HepG2 (cell line): ENCODE data around the gene SSC4D. TPM values are rescaled to one million over a fixed set of nuclear protein-coding genes. Genes with fewer than 3 reads are reported as not detected.

Experiments used
- ATAC-seq: fragments of 200-7000 bp; cut with Tn5 transposase; 3 replicates; pipeline ENCODE4 v1.9.1; 2020; ENCODE audit warnings: mild to moderate bottlenecking, moderate library complexity
- BruUV-seq: library from RNA; stranded (reverse); fragments of 400-500 nt; replicated peaks from 2 replicates; lab custom pipeline; 2021; lab: Mats Ljungman, UMichigan
- CTCF ChIA-PET: fragments of 300-600 bp; formaldehyde crosslinking; extraction: SDS; loops from one replicate; lab custom pipeline; 2021; ENCODE audit warnings: low total read pairs, inconsistent platforms, low intra/inter-chr PET ratio; lab: Yijun Ruan, JAX
- POLR2A ChIA-PET: fragments of 350-600 bp; sonication (Branson Sonifier 250); formaldehyde crosslinking; loops from one replicate; lab custom pipeline; 2020; ENCODE audit warnings: antibody characterized with exemption, inconsistent platforms; lab: Yijun Ruan, JAX
- DNase-seq: peaks from one replicate; pipeline ENCODE4 v3.0.0-alpha.2; 2015; ENCODE audit warnings: low spot score
- FAIRE-seq: peaks from 3 replicates; lab custom pipeline; 2011; peaks lifted over from hg19 to GRCh38; lab: Jason Lieb, UNC
- H2AFZ ChIP-seq: one replicate; pipeline ENCODE4 v1.6.1; 2011; ENCODE audit warnings: low read length, inconsistent platforms
- H3K27ac ChIP-seq: fragments of 300-600 bp; 3 replicates; pipeline ENCODE4 v1.8.0; 2011; ENCODE audit warnings: mixed run types, mild to moderate bottlenecking, mixed read lengths, low read length, inconsistent platforms; ENCODE audit not compliant: insufficient read depth; ENCODE audit errors: extremely low read length
- H3K27me3 ChIP-seq, 2 experiments: fragments of 200-600 bp in 1 of 2; 2 replicates in 1 of 2; 3 replicates in 1 of 2; pipeline versions ENCODE4 v1.6.0 to v1.8.0; 2011; ENCODE audit warnings: low read length in 2 of 2, mild to moderate bottlenecking in 2 of 2, moderate library complexity in 2 of 2, inconsistent platforms in 1 of 2; ENCODE audit not compliant: insufficient read depth in 2 of 2, control insufficient read depth in 1 of 2
- H3K36me3 ChIP-seq, 2 experiments: fragments of 200-600 bp in 1 of 2; replicated peaks in 1 of 2; 2 replicates in 1 of 2; 3 replicates in 1 of 2; pipeline versions ENCODE4 v1.5.1 to v1.8.0; 2011; ENCODE audit warnings: low read length in 2 of 2, inconsistent platforms in 1 of 2; ENCODE audit not compliant: insufficient read depth in 2 of 2, control insufficient read depth in 1 of 2
- H3K4me1 ChIP-seq: 2 replicates; pipeline ENCODE4 v1.5.1; 2012; ENCODE audit warnings: low read length, inconsistent platforms; ENCODE audit not compliant: insufficient read depth
- H3K4me2 ChIP-seq: 2 replicates; pipeline ENCODE4 v1.6.0; 2011; ENCODE audit warnings: low read depth, low read length, inconsistent platforms
- H3K4me3 ChIP-seq, 3 experiments: fragments of 200-600 bp in 1 of 3; sonication (generic), shearing (Covaris generic) in 1 of 3; replicated peaks in 1 of 3; 2 replicates each; pipeline ENCODE4 v1.5.1; 2011 to 2016; ENCODE audit warnings: low read length in 3 of 3, inconsistent platforms in 2 of 3, low read depth in 2 of 3, mild to moderate bottlenecking in 2 of 3, control low read depth in 1 of 3, mixed read lengths in 1 of 3; ENCODE audit not compliant: insufficient read depth in 1 of 3
- H3K79me2 ChIP-seq: one replicate; pipeline ENCODE4 v1.6.1; 2011; ENCODE audit warnings: low read length, inconsistent platforms; ENCODE audit not compliant: insufficient read depth
- H3K9ac ChIP-seq: 2 replicates; pipeline ENCODE4 v1.6.0; 2011; ENCODE audit warnings: mild to moderate bottlenecking, low read depth, low read length, inconsistent platforms; ENCODE audit not compliant: insufficient read depth
- H3K9me3 ChIP-seq: 2 replicates; pipeline ENCODE4 v1.5.1; 2012; ENCODE audit warnings: mild to moderate bottlenecking, low read length
- H4K20me1 ChIP-seq: 2 replicates; pipeline ENCODE4 v1.6.0; 2011; ENCODE audit warnings: inconsistent platforms, mild to moderate bottlenecking, low read length, moderate library complexity; ENCODE audit not compliant: insufficient read depth
- BATF2 ChIP-seq: sonication (generic); formaldehyde crosslinking; IDR thresholded peaks from 2 replicates; pipeline ENCODE4 v1.8.0; 2022; ENCODE audit warnings: mild to moderate bottlenecking, missing genetic modification reagents, moderate library complexity
- ETV5 ChIP-seq: IDR thresholded peaks from 2 replicates; pipeline ENCODE4 v1.6.1; 2018; ENCODE audit warnings: missing biosample characterization, missing genetic modification reagents, inconsistent platforms, borderline replicate concordance
- FOXP4 ChIP-seq: sonication (generic); formaldehyde crosslinking; IDR thresholded peaks from 2 replicates; pipeline ENCODE4 v1.4.0; 2020; ENCODE audit warnings: missing genetic modification reagents
- LBX2 ChIP-seq: sonication (generic); formaldehyde crosslinking; IDR thresholded peaks from 2 replicates; pipeline ENCODE4 v1.5.0; 2020; ENCODE audit warnings: missing genetic modification reagents, mild to moderate bottlenecking, borderline replicate concordance
- NFIB ChIP-seq: sonication (generic); formaldehyde crosslinking; IDR thresholded peaks from 2 replicates; pipeline ENCODE4 v1.9.0; 2021; ENCODE audit warnings: missing genetic modification reagents, mild to moderate bottlenecking, borderline replicate concordance
- POLR2AphosphoS2 ChIP-seq: IDR thresholded peaks from 2 replicates; pipeline ENCODE4 v1.6.1; 2011; ENCODE audit warnings: low read depth, low read length, improper control_type of control experiment
- SNAPC5 ChIP-seq: sonication (generic); formaldehyde crosslinking; IDR thresholded peaks from 2 replicates; pipeline ENCODE4 v1.8.1; 2023; ENCODE audit warnings: mild to moderate bottlenecking, missing genetic modification reagents, borderline replicate concordance
- ZBTB44 ChIP-seq: sonication (generic); formaldehyde crosslinking; IDR thresholded peaks from 2 replicates; pipeline ENCODE4 v1.4.0; 2020; ENCODE audit warnings: missing genetic modification reagents
- ZNF180 ChIP-seq: sonication (generic); formaldehyde crosslinking; IDR thresholded peaks from 2 replicates; pipeline ENCODE4 v1.4.0; 2020; ENCODE audit warnings: low read depth, missing genetic modification reagents, borderline replicate concordance
- ZNF484 ChIP-seq: sonication (generic); formaldehyde crosslinking; IDR thresholded peaks from 2 replicates; pipeline ENCODE4 v1.5.1; 2020; ENCODE audit warnings: mild to moderate bottlenecking, low read depth, missing genetic modification reagents, borderline replicate concordance
- ZNF609 ChIP-seq: sonication (generic); formaldehyde crosslinking; IDR thresholded peaks from 2 replicates; pipeline ENCODE4 v1.4.0; 2020; ENCODE audit warnings: mild to moderate bottlenecking, missing genetic modification reagents, borderline replicate concordance
- ZNF724P ChIP-seq: sonication (generic); formaldehyde crosslinking; IDR thresholded peaks from 2 replicates; pipeline ENCODE4 v1.8.0; 2022; ENCODE audit warnings: missing genetic modification reagents, borderline replicate concordance
- ZSCAN30 ChIP-seq: sonication (generic); formaldehyde crosslinking; IDR thresholded peaks from 2 replicates; pipeline ENCODE4 v1.5.0; 2020; ENCODE audit warnings: mild to moderate bottlenecking, missing genetic modification reagents
- WGBS: methylation state at CpG from one replicate; pipeline ENCODE4 v1.1.6; 2017; ENCODE audit warnings: low lambda C conversion rate; 5-methylcytosine and 5-hydroxymethylcytosine counted together
- in situ Hi-C: cut with HindIII; loops from 2 replicates; pipeline ENCODE4 v1.10.0; 2017; ENCODE audit warnings: low pct_unique_long_range_greater_than_20kb; ENCODE audit not compliant: extremely low pct_ligation_motif_present
- intact Hi-C: fragments of 100-400 bp; cut with micrococcal nuclease; formaldehyde crosslinking; loops from one replicate; pipeline ENCODE4 v1.10.0; 2022; ENCODE audit not compliant: unreplicated experiment
- polyA plus RNA-seq, 8 experiments: library from polyadenylated mRNA; depleted of rRNA in 3 of 8; stranded (reverse) in 7 of 8; unstranded in 1 of 8; fragments of >200 nt; fragmentation: Illumina TruSeq in 4 of 8; extraction: Trizol in 4 of 8; gene quantifications; 2 replicates each; pipeline versions ENCODE4 v1.2.1 to v1.2.3, GENCODE V29; 2011 to 2016; ENCODE audit warnings: low read depth in 4 of 8, missing spikeins in 1 of 8, mixed read lengths in 1 of 8; ENCODE audit not compliant: insufficient read depth in 1 of 8
- total RNA-seq, 5 experiments: library from RNA; depleted of rRNA; stranded (reverse); fragments of >200 nt; fragmentation: Illumina TruSeq; extraction: Trizol; gene quantifications; 2 replicates each; pipeline ENCODE4 v1.2.3, GENCODE V29; 2016; ENCODE audit warnings: low read depth in 1 of 5

Gene SSC4D
- total and polyA plus RNA-seq, 2 of the 13 experiments (the other 11 are each of a cell fraction or from before 2014, with no cell fraction given) = 33.3 to 63.8 TPM

GRCh38 chr7:76343294-76343930 is 66.1 kb downstream of the SSC4D start:
- BruUV-seq = no TSS peak
- no peaks in the 10 kb centered on the region for H3K9me3 ChIP-seq
- no peak overlapping the region for H3K9ac ChIP-seq
- peak overlapping the region; percentile 58 for H3K27ac ChIP-seq
- in situ Hi-C loops = no loop called here
- ChIA-PET CTCF (no interaction called here), POLR2A (interaction anchor here (0.6 kb wide), 1 partner anchor 15 kb away, joined by 6 read pairs; the partner anchor contains the start of gene YWHAG)
- peaks cover 37% of the 10 kb centered on the region for H4K20me1 ChIP-seq
- no peak overlapping the region for H3K4me3 ChIP-seq
- ATAC-seq (peak; percentile 52), DNase-seq (no peak), FAIRE-seq (no peak)
- 80% methylated on average over 6 of the region's 6 CpGs for WGBS
- H2AFZ ChIP-seq = no peak overlapping the region
- no peaks in the 10 kb centered on the region for H3K27me3 ChIP-seq
- peaks cover 66% of the 10 kb centered on the region for H3K4me1 ChIP-seq
- intact Hi-C loops = no loop called here
- H3K79me2 ChIP-seq = peaks cover 84% of the 10 kb centered on the region
- no peak overlapping the region for H3K4me2 ChIP-seq
- peaks cover 23 to 41% of the 10 kb centered on the region in 2 experiments for H3K36me3 ChIP-seq
- TF ChIP-seq BATF2 (CRISPR knock-in tag) = no peak
- no peak for TF ChIP-seq NFIB (CRISPR knock-in tag)
- TF ChIP-seq ETV5 (CRISPR knock-in tag) = no peak
- no peak for TF ChIP-seq ZNF724P
- peak; percentile 46; the same call in 1 of the 2 replicates for TF ChIP-seq ZNF609 (CRISPR knock-in tag)
- TF ChIP-seq FOXP4 (CRISPR knock-in tag) = 0 out of 2 replicates have a peak, but pooled peaks have one; percentile 24
- no peak for TF ChIP-seq LBX2
- TF ChIP-seq ZNF180 = no peak
- no peak for TF ChIP-seq ZSCAN30 (CRISPR knock-in tag)
- TF ChIP-seq ZBTB44 (CRISPR knock-in tag) = no peak
- TF ChIP-seq POLR2AphosphoS2 = 0 out of 2 replicates have a peak, but pooled peaks have one; percentile 44
- no peak for TF ChIP-seq ZNF484 (CRISPR knock-in tag)
- TF ChIP-seq SNAPC5 = no peak
